Measurements from ENCODE around the gene ACTR6. TPM values are rescaled to one million over a fixed set of nuclear protein-coding genes. Genes with fewer than 3 reads are reported as not detected.

Gene ACTR6
- total and polyA plus RNA-seq, 9 of the 15 experiments (the other 6 are each of a cell fraction or from before 2014, with no cell fraction given) = 26.1 to 109 (median 70.9) TPM

GRCh38 chr12:100266835-100267602 lies 66.4 kb downstream of the ACTR6 start, which contains the start of the genes DEPDC4 and SCYL2 (continued):
- TF ChIP-seq GATAD2B (IDR thresholded peaks at IDR 0.05; ENCODE audit: borderline replicate concordance) (no peak), ZNF398 (CRISPR knock-in tag; IDR thresholded peaks at IDR 0.05) (no peak), SRSF1 (IDR thresholded peaks at IDR 0.05; ENCODE audit: low read depth, low read length) (no peak), PKNOX1 (IDR thresholded peaks at IDR 0.05) (peak; percentile 95), MLLT1 (IDR thresholded peaks at IDR 0.05) (peak in 1 of 2 experiments; percentile 56; a peak in 2 of 4 replicates), XRCC4 (IDR thresholded peaks at IDR 0.05; ENCODE audit: extremely low read depth, insufficient read depth, insufficient read length) (no peak), ZNF311 (CRISPR knock-in tag; IDR thresholded peaks at IDR 0.05) (0 out of 2 replicates have a peak, but pooled peaks have one; percentile 34), TAF15 (IDR thresholded peaks at IDR 0.05; ENCODE audit: low read depth, low read length) (no peak), NCOA2 (IDR thresholded peaks at IDR 0.05; ENCODE audit: partially characterized antibody in 2 of 2) (no peak), ZFP30 (CRISPR knock-in tag; IDR thresholded peaks at IDR 0.05; ENCODE audit: borderline replicate concordance) (no peak), BRD4 (IDR thresholded peaks at IDR 0.05) (peak; percentile 53; the same call in 1 of the 2 replicates), ZNF75A (CRISPR knock-in tag; IDR thresholded peaks at IDR 0.05) (no peak), PPARD (CRISPR knock-in tag; IDR thresholded peaks at IDR 0.05) (no peak), EWSR1 (IDR thresholded peaks at IDR 0.05; ENCODE audit: borderline replicate concordance, low read depth, partially characterized antibody) (no peak), HIVEP1 (CRISPR knock-in tag; IDR thresholded peaks at IDR 0.05) (no peak), BRCA1 (IDR thresholded peaks at IDR 0.05) (no peak), BRCA1 (CRISPR knock-in tag; IDR thresholded peaks at IDR 0.05) (no peak), DDX20 (tag; IDR thresholded peaks at IDR 0.05; ENCODE audit: low read depth) (no peak), SIN3A (IDR thresholded peaks at IDR 0.05; ENCODE audit: borderline replicate concordance in 2 of 2, control insufficient read depth in 1 of 2, low read depth in 2 of 2, low read length in 2 of 2) (no peak)

Measured in K562 (cell line).